Kidney epithelial cell (primary cell): ENCODE results near the gene CUBN. TPM values are rescaled to one million over a fixed set of nuclear protein-coding genes. Genes with fewer than 3 reads are reported as not detected.

Experiments
- DNase-seq: peaks from one replicate; pipeline ENCODE4 v3.0.0-alpha.2; 2010; ENCODE audit warnings: low read depth
- H3K27me3 ChIP-seq: 2 replicates; pipeline ENCODE4 v1.6.0; 2011; ENCODE audit warnings: low read length; ENCODE audit not compliant: control insufficient read depth, insufficient read depth
- H3K36me3 ChIP-seq: 2 replicates; pipeline ENCODE4 v1.5.1; 2011; ENCODE audit warnings: low read length; ENCODE audit not compliant: control insufficient read depth, insufficient read depth
- H3K4me3 ChIP-seq: 2 replicates; pipeline ENCODE4 v1.5.1; 2011; ENCODE audit warnings: low read depth, mild to moderate bottlenecking, control low read depth, low read length
- total RNA-seq: library from RNA; depleted of rRNA; stranded (reverse); fragments of >200 nt; gene quantifications from 2 replicates; pipeline ENCODE4 v1.2.3, GENCODE V29; 2015
- TF ChIP-seq, protein P1 (sequence below): IDR thresholded peaks from 2 replicates; pipeline ENCODE4 v1.5.1; 2011; ENCODE audit warnings: mild to moderate bottlenecking, moderate library complexity, low read length, control low read depth, inconsistent platforms; ENCODE audit not compliant: insufficient read depth, poor library complexity, severe bottlenecking

The CUBN gene
- total RNA-seq, 1 donor from 2014 or later: 1.3 TPM

DNA sequence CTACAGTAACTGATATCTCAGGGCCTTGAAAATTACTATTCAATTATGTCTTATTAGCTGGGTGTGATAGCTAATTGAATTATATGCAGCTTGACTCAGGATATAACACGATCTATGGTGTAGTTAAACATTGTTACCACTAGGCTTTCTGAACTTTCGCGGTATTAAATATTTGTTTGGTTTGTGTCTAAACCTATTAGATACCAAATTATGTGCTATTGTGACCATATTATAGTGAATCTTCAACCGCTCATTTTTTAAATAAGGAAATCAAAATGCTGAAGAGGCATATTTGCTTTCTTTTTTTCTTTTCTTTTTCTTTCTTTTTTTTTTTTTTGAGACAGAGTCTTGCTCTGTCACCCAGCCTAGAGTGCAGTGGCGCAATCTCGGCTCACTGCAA is 213.1 kb downstream of the CUBN start:
- TF ChIP-seq, protein P1, sequence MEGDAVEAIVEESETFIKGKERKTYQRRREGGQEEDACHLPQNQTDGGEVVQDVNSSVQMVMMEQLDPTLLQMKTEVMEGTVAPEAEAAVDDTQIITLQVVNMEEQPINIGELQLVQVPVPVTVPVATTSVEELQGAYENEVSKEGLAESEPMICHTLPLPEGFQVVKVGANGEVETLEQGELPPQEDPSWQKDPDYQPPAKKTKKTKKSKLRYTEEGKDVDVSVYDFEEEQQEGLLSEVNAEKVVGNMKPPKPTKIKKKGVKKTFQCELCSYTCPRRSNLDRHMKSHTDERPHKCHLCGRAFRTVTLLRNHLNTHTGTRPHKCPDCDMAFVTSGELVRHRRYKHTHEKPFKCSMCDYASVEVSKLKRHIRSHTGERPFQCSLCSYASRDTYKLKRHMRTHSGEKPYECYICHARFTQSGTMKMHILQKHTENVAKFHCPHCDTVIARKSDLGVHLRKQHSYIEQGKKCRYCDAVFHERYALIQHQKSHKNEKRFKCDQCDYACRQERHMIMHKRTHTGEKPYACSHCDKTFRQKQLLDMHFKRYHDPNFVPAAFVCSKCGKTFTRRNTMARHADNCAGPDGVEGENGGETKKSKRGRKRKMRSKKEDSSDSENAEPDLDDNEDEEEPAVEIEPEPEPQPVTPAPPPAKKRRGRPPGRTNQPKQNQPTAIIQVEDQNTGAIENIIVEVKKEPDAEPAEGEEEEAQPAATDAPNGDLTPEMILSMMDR: no peak
- no peaks in the 10 kb centered on the region for H3K36me3 ChIP-seq
- H3K27me3 ChIP-seq: no peaks in the 10 kb centered on the region
- no peak for DNase-seq
- no peak overlapping the region for H3K4me3 ChIP-seq

DNA sequence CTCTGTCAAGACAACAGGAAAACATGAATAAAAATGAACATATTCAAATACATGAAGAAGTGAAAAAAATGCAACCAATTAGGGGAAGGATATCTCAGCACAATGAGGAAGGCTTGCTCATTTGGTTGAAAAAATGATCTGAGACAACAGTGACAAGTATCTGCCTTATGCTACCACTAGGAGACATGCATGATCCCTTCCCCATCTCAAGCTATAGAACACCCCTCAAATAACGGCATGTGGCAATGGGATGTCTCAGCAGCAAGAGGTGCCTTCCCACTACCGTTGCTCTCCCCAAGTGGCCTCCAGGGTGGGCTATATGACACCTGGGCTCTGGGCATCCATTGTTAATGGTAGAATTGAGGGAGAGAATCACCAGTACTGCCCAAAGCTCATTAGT is 214.3 kb downstream of the CUBN start:
- H3K4me3 ChIP-seq: no peak overlapping the region
- TF ChIP-seq, protein P1: no peak
- DNase-seq: no peak
- no peaks in the 10 kb centered on the region for H3K36me3 ChIP-seq
- H3K27me3 ChIP-seq: no peaks in the 10 kb centered on the region

DNA sequence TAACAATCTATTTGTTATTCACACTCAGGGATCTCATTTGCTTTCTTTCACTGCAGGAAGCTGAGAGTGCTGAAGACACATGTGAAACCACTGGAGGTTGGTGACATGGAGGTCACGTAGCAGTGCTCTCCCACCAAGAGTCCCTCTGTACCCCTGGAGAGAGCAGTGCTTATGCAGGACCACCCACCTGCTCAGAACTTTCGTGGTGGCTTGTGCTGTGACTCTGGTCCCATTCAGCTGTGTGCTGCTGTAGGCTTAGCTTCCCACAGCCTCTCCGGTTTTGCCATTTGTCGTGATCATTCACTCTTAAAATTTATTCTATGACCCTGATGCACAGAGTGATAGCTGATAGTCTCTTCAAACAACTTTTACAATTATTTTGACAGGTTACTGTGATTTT is 216.3 kb downstream of the CUBN start:
- Histone ChIP-seq H3K27me3 (no peaks in the 10 kb centered on the region), H3K36me3 (no peaks in the 10 kb centered on the region), H3K4me3 (no peak overlapping the region)
- TF ChIP-seq, protein P1: no peak
- no peak for DNase-seq

DNA sequence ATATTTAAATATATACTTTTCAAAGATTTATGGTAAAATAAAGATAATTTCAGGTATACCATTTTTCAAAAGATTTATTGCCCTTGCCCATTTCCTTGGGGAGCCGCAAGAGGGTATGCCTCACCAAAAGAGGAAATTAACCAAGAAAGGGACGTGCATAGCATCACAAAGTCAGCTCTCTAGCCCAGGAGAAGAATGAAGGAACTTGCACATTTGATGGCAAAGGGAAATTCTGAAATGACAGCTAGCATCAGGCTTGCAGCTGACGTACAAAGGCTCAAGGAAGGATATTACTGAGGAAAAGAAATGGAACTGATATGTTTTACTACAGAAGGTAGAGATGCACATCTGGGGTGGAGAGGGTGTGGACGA is 218.8 kb downstream of the CUBN start:
- TF ChIP-seq, protein P1: no peak
- no peaks in the 10 kb centered on the region for H3K27me3 ChIP-seq
- H3K4me3 ChIP-seq: no peak overlapping the region
- no peak for DNase-seq
- no peaks in the 10 kb centered on the region for H3K36me3 ChIP-seq

DNA sequence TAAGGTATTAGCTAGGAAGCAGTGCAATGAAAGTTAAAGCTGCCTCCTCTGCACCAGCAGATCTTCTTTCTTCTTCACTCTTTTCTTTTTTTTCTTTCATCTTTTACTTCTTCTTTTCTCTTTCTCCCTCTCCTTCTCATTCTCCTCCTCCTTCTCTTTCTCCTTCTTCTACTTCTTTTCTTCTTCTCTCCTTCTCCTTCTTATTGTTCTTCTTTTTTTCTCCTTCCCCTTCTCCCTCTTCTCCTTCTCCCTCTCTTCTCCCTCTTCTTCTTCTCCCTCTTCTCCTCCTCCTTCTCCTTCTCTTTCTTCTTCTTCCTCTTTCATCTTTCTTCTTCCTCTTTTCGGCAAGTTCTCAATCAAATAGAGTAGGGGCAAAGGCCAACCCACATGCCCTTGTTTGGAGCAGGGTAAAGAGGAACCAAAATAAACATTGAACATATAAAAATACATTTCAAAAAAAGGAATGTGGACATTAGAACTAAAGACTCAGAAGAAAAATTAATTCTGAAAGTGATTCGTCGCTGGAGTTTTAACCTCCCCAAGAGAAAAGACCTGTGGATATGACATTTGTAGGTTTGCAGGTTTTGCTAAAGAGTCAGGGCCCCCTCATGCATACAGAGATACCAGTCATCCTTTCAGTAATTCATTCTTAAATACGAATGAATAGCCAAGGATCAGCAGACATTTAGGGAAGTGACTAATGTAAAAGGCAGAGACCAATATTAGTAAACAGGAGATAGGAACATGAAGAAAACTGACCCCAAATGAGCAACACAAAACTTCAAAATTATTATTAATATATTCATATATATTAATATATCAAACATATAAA is 219.4 kb downstream of the CUBN start:
- Histone ChIP-seq H3K4me3 (no peak overlapping the region), H3K27me3 (no peaks in the 10 kb centered on the region), H3K36me3 (no peaks in the 10 kb centered on the region)
- DNase-seq: no peak
- TF ChIP-seq, protein P1: no peak

DNA sequence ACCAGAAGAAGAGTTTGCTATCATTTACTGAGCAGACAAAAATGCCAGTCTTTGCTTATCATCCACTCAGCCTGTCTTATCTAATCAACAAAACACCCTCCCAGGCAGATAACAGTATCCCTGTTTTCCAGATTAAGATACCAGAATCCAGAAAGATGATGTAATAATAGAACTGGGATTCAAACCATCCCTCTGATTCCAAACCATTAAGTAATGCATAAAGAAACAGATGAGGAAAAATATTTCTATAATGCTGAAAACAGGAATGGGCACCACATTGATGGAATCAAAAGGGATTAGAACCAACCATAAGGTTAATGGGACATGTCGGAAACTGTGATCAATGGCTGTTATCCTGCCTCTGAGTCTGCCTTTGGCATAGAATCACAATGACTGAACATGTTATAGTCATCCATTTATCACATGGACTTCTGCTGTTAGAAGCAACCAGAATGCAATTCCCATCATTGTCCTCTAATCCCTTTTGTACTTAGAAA is 220.3 kb downstream of the CUBN start:
- Histone ChIP-seq H3K4me3 (no peak overlapping the region), H3K27me3 (no peaks in the 10 kb centered on the region), H3K36me3 (no peaks in the 10 kb centered on the region)
- DNase-seq: no peak
- TF ChIP-seq, protein P1: no peak
